Testis (tissue), 2 donors: ENCODE measurements around the gene CLDN19.

Experiments used
- POLR2A ChIP-seq: fragments of 450-650 bp; IDR thresholded peaks from one replicate; pipeline ENCODE4 v1.6.1; 2017; ENCODE audit warnings: antibody characterized with exemption, mild to moderate bottlenecking, moderate library complexity
- TF ChIP-seq, protein P1 (sequence below), 3 experiments: fragments of 450-650 bp in 2 of 3; fragments of 200-600 bp in 1 of 3; sonication (generic) in 1 of 3; IDR thresholded peaks; one replicate each; pipeline ENCODE4 v1.5.1; 2016 to 2019; ENCODE audit warnings: antibody characterized with exemption in 3 of 3, mild to moderate bottlenecking in 2 of 3, moderate library complexity in 1 of 3

DNA sequence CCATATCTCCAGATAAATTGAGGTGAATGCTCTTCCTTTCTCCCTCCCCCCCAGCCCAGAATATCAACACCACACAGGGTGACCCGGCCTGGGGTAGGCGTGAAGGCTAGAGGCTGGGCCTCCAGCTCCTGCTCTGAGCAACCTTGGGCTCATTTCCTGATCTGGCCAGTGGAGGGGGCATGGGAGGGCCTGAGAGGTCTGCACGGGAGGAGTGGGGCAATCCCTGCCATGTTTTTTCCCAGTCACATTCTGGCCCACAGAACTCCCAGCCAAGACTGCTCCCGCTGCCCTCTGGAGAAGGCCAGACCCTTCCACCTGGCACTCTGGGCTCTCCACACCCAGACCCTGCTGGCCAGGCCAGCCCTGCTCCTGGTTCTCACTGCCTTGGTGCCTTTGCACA, 3.9 kb downstream of the CLDN19 start:
- TF ChIP-seq, protein P1, sequence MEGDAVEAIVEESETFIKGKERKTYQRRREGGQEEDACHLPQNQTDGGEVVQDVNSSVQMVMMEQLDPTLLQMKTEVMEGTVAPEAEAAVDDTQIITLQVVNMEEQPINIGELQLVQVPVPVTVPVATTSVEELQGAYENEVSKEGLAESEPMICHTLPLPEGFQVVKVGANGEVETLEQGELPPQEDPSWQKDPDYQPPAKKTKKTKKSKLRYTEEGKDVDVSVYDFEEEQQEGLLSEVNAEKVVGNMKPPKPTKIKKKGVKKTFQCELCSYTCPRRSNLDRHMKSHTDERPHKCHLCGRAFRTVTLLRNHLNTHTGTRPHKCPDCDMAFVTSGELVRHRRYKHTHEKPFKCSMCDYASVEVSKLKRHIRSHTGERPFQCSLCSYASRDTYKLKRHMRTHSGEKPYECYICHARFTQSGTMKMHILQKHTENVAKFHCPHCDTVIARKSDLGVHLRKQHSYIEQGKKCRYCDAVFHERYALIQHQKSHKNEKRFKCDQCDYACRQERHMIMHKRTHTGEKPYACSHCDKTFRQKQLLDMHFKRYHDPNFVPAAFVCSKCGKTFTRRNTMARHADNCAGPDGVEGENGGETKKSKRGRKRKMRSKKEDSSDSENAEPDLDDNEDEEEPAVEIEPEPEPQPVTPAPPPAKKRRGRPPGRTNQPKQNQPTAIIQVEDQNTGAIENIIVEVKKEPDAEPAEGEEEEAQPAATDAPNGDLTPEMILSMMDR (IDR thresholded peaks at IDR 0.05): no peak
- TF ChIP-seq POLR2A: no peak
